Adrenal gland (tissue), 12 donors: ENCODE results near the gene CBLC. TPM values are rescaled to one million over a fixed set of nuclear protein-coding genes. Genes with fewer than 3 reads are reported as not detected.

Source experiments
- DNase-seq, 7 donors: peaks; one replicate each; pipeline ENCODE4 v3.0.0-alpha.2; 2019 to 2020
- H3K27ac ChIP-seq, 5 donors: fragments of 200-600 bp; sonication (generic) in 4 of 5; 1 replicate in 3 of 5; 2 replicates in 2 of 5; pipeline versions ENCODE4 v1.5.1 to v1.8.0; 2016 to 2020; ENCODE audit warnings: mild to moderate bottlenecking in 1 of 5
- H3K27me3 ChIP-seq: fragments of 200-600 bp; 2 replicates; pipeline ENCODE4 v1.8.0; 2021
- H3K36me3 ChIP-seq, 2 donors: fragments of 200-600 bp; replicated peaks in 1 of 2; 1 replicate in 1 of 2; 2 replicates in 1 of 2; pipeline versions ENCODE4 v1.5.1 to v1.8.0; 2018 to 2022
- H3K4me1 ChIP-seq, 2 donors: fragments of 200-600 bp; replicated peaks in 1 of 2; 1 replicate in 1 of 2; 2 replicates in 1 of 2; pipeline versions ENCODE4 v1.5.1 to v1.8.0; 2018 to 2021
- H3K4me3 ChIP-seq, 4 donors: fragments of 200-600 bp; sonication (generic) in 3 of 4; one replicate each; pipeline ENCODE4 v1.5.1; 2016 to 2018
- H3K9me3 ChIP-seq, 3 donors: fragments of 200-600 bp; sonication (generic) in 1 of 3; replicated peaks in 1 of 3; 1 replicate in 2 of 3; 2 replicates in 1 of 3; pipeline versions ENCODE4 v1.5.1 to v1.8.0; 2016 to 2021
- POLR2A ChIP-seq, 2 donors: fragments of 450-650 bp; IDR thresholded peaks; one replicate each; pipeline ENCODE4 v1.6.1; 2017; ENCODE audit warnings: antibody characterized with exemption in 2 of 2, mild to moderate bottlenecking in 2 of 2, moderate library complexity in 1 of 2
- WGBS, 4 donors: extraction: QIAGEN DNeasy Blood & Tissue Kit in 2 of 4; methylation state at CpG; one replicate each; pipeline versions ENCODE4 v1.1.5 to v1.1.7; 2013 to 2017; 5-methylcytosine and 5-hydroxymethylcytosine counted together
- intact Hi-C, 2 donors: fragments of 100-400 bp; cut with DNase I; formaldehyde crosslinking; loops; one replicate each; pipeline versions ENCODE4 v1.14.1 to v1.15.0; 2022 to 2023
- polyA plus RNA-seq, 3 donors: library from polyadenylated mRNA; stranded (reverse); fragments of 200-250 nt in 2 of 3; fragments of 350-450 nt in 1 of 3; fragmentation: Illumina TruSeq in 1 of 3; extraction: RNeasy Lipid Tissue Mini Kit (QIAGEN cat#74804) in 1 of 3; gene quantifications; one replicate each; pipeline ENCODE4 v1.2.3, GENCODE V29; 2013 to 2014
- total RNA-seq, 9 donors: library from RNA; depleted of rRNA in 4 of 9; stranded (reverse); fragments of >200 nt in 4 of 9; fragments of 120-200 nt in 1 of 9; fragmentation: NEBNext Ultra II Directional in 1 of 9; extraction: Animal tissue kit (Norgen Biotek cat#: 25700) in 1 of 9; gene quantifications; one replicate each; pipeline versions ENCODE4 v1.1.0 to v1.2.4, GENCODE V29; 2013 to 2023
- TF ChIP-seq, protein P1 (sequence below), 6 experiments: fragments of 450-650 bp in 4 of 6; fragments of 200-600 bp in 2 of 6; sonication (generic) in 1 of 6; IDR thresholded peaks; 1 replicate in 5 of 6; 2 replicates in 1 of 6; pipeline versions ENCODE4 v1.5.1 to v1.8.0; 2016 to 2021; ENCODE audit warnings: antibody characterized with exemption in 6 of 6, mild to moderate bottlenecking in 2 of 6, moderate library complexity in 1 of 6
- donor health status: healthy with polysubstance abuse.
- donor health status: Bipolar disorder and iron deficiency.
- donor health status: DM: yes; HTN: yes; CAD: no.
- donor health status: DM: no; HTN: no; CAD: no.
- donor health status: DM: no; HTN: no; CAD: no.
- donor health status: DM: yes; HTN: yes; CAD: no.

Gene CBLC
- total and polyA plus RNA-seq, 12 donors, result 0.13 to 0.14 TPM; not detected in 10

DNA sequence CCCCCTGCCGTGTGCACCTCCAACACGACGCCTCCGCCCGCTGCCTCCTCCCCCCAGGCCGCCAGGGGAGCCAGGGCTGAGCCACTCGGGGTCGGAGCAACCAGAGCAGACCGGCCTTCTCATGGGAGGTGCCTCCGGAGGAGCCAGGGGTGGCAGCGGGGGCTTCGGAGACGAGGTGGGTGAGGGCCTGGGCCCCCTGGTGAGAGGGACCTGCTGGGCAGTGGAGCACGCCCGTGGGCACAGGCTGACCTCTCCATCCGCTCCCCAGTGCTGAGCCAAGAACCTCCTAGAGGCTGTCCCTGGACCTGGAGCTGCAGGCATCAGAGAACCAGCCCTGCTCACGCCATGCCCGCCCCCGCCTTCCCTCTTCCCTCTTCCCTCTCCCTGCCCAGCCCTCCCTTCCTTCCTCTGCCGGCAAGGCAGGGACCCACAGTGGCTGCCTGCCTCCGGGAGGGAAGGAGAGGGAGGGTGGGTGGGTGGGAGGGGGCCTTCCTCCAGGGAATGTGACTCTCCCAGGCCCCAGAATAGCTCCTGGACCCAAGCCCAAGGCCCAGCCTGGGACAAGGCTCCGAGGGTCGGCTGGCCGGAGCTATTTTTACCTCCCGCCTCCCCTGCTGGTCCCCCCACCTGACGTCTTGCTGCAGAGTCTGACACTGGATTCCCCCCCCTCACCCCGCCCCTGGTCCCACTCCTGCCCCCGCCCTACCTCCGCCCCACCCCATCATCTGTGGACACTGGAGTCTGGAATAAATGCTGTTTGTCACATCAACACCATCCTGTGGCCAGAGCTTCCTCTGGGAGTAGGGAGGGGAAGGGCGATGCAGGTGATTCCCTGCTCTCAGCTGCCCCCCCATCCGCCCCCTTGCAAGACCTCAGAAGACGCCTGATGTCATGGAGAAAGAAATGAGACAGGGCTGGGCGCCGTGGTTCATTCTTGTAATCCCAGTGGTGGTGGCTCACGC, 43.2 kb downstream of the CBLC start:
- Histone ChIP-seq H3K4me3 (no peak overlapping the region), H3K9me3 (no peaks in the 10 kb centered on the region), H3K36me3 (no peaks in the 10 kb centered on the region), H3K4me1 (peaks cover 7% of the 10 kb centered on the region in 2 donors), H3K27ac (peak overlapping the region in 1 of 5 donors; percentile 75), H3K27me3 (no peaks in the 10 kb centered on the region)
- intact Hi-C loops, result no loop called here
- peak; percentile 57 to 78 (median 64) for DNase-seq
- TF ChIP-seq, protein P1, sequence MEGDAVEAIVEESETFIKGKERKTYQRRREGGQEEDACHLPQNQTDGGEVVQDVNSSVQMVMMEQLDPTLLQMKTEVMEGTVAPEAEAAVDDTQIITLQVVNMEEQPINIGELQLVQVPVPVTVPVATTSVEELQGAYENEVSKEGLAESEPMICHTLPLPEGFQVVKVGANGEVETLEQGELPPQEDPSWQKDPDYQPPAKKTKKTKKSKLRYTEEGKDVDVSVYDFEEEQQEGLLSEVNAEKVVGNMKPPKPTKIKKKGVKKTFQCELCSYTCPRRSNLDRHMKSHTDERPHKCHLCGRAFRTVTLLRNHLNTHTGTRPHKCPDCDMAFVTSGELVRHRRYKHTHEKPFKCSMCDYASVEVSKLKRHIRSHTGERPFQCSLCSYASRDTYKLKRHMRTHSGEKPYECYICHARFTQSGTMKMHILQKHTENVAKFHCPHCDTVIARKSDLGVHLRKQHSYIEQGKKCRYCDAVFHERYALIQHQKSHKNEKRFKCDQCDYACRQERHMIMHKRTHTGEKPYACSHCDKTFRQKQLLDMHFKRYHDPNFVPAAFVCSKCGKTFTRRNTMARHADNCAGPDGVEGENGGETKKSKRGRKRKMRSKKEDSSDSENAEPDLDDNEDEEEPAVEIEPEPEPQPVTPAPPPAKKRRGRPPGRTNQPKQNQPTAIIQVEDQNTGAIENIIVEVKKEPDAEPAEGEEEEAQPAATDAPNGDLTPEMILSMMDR (IDR thresholded peaks at IDR 0.05), result peak in 2 of 6 experiments; percentile 3 to 20
- TF ChIP-seq POLR2A (IDR thresholded peaks at IDR 0.05), result no peak
- WGBS, 4 donors, result 6 to 44% (median 23%) methylated on average over 11 to 35 of the region's 35 CpGs

DNA sequence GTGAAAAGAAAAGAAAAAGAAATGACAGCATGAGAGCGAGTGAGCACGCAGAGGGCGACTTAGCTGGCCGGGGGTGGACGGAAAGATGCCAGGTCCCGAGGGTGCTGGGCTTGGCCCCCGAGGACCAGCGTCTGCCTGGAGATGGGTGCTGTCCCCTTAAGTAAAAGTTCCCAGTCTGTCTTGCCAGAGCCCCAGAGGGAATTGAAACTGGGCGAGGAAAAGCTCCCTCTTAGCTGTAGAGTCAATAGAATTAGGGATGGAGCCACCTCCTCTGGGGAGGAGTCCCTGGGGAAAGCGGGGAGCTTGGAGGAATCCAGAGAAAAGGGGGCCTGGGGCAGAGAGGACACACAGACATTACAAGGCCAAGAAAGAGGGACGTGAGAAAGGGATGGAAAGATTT, 44.5 kb downstream of the CBLC start:
- Histone ChIP-seq H3K36me3 (no peaks in the 10 kb centered on the region), H3K27ac (no peak overlapping the region), H3K4me3 (no peak overlapping the region), H3K9me3 (no peaks in the 10 kb centered on the region), H3K4me1 (peaks cover 7% of the 10 kb centered on the region in 2 donors), H3K27me3 (no peaks in the 10 kb centered on the region)
- TF ChIP-seq, protein P1 (IDR thresholded peaks at IDR 0.05), result no peak
- TF ChIP-seq POLR2A (IDR thresholded peaks at IDR 0.05), result no peak
- DNase-seq, result no peak
- 58 to 71% (median 65%) methylated on average over 11 of the region's 11 CpGs for WGBS, 4 donors
- intact Hi-C loops, result no loop called here

DNA sequence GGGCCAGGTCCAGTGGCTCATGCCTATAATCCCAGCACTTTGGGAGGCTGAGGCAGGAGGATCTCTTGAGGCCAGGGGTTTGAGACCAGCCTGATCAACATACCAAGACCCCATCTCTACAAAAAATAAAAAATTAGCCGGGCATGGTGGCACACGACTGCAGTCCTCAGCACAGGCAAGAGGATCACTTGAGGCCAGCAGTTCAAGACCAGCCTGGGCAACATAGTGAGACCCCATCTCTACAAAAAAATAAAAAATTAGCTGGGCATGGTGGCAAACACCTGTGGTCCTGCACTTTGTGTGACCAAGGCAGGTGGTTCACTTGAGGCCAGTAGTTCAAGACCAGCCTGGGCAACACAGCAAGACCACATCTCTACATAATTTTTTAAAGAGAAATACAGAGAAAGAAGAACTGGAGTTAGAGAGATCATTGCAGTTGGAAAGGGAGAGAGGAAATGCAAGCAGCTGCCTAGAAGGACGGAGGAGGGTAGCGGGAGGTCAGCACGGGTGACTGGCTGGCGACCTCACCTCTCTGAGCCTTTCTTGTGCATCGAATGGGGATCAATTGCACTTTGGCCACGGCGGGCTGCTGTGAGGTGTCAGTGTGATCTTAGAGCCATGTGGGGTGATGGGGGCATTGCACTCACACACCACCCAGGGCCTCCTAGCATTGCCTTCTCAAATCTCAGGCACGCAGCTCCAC, 45.1 kb downstream of the CBLC start:
- H3K27ac ChIP-seq, result no peak overlapping the region

DNA sequence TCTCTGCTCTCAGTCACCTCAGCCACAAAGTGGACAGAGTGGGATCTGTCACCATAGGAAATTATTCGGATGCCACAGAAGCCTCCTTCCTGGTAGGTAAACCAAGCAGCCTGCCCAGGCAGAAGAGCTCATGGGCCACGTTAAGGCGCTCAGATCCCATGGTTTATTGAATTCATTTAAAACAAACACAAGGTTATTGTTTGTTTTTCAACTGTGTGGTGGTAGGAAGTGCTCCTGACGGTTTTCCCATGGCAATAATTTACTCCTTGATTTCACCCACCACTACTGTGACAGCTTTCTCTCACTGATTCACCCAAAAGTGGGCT, 45.6 kb downstream of the CBLC start:
- WGBS, 4 donors, result 64 to 73% (median 66%) methylated on average over 4 of the region's 4 CpGs
- H3K27me3 ChIP-seq, result no peaks in the 10 kb centered on the region
- TF ChIP-seq, protein P1 (IDR thresholded peaks at IDR 0.05), result no peak
- TF ChIP-seq POLR2A (IDR thresholded peaks at IDR 0.05), result no peak
- H3K36me3 ChIP-seq, result no peaks in the 10 kb centered on the region
- no peak for DNase-seq
- intact Hi-C loops, result no loop called here
- no peak overlapping the region for H3K27ac ChIP-seq
- H3K4me3 ChIP-seq, result no peak overlapping the region
- H3K4me1 ChIP-seq, result peaks cover 7% of the 10 kb centered on the region in 2 donors
- H3K9me3 ChIP-seq, result no peaks in the 10 kb centered on the region

More for the DNA sequence above, 45.1 kb downstream of the CBLC start:
- TF ChIP-seq, protein P1 (IDR thresholded peaks at IDR 0.05), result no peak
- TF ChIP-seq POLR2A (IDR thresholded peaks at IDR 0.05), result no peak
- WGBS, 4 donors, result 72 to 84% (median 76%) methylated on average over 10 of the region's 10 CpGs
- Histone ChIP-seq H3K27me3 (no peaks in the 10 kb centered on the region), H3K4me1 (peaks cover 7% of the 10 kb centered on the region in 2 donors), H3K36me3 (no peaks in the 10 kb centered on the region), H3K9me3 (no peaks in the 10 kb centered on the region), H3K4me3 (no peak overlapping the region)
- no peak for DNase-seq
- intact Hi-C loops, result no loop called here
